Measurements from ENCODE around the gene ZC2HC1B.
A peak's percentile ranks its signal among the peaks of the same experiment; 100 is the strongest.
"Not testable (repeated sequence)": the region's sequence is repeated elsewhere in the genome, so short reads cannot be mapped to it uniquely, and the experiment has no call there.

The ZC2HC1B gene

GRCh38 chr6:143864234-143864633, at the start of gene ZC2HC1B:
ZC2HC1B (plus strand) TSS chr6:143864474; CDS start chr6:143864540, 66 bp downstream.
- DNase-seq (ENCODE audit: extremely low read depth in 1 of 2, low read depth in 1 of 2), result no peak

GRCh38 chr6:143817621-143818020, 46.7 kb upstream of the ZC2HC1B start:
- no peak for DNase-seq (ENCODE audit: extremely low read depth in 1 of 2, low read depth in 1 of 2)

GRCh38 chr6:143821359-143821758, 42.9 kb upstream of the ZC2HC1B start:
- DNase-seq (ENCODE audit: extremely low read depth in 1 of 2, low read depth in 1 of 2), result no peak

GRCh38 chr6:143822584-143823024, 41.7 kb upstream of the ZC2HC1B start:
- no peak for DNase-seq (ENCODE audit: extremely low read depth in 1 of 2, low read depth in 1 of 2)

- DNase-seq (ENCODE audit: extremely low read depth in 1 of 2, low read depth in 1 of 2), result no peak
These were observed 40.7 kb upstream of the ZC2HC1B start for GRCh38 chr6:143823548-143823947.

- DNase-seq (ENCODE audit: extremely low read depth in 1 of 2, low read depth in 1 of 2), result no peak
These were observed 35.7 kb upstream of the ZC2HC1B start for GRCh38 chr6:143828572-143828971.

- no peak for DNase-seq (ENCODE audit: extremely low read depth in 1 of 2, low read depth in 1 of 2)
These were observed 28.1 kb upstream of the ZC2HC1B start for GRCh38 chr6:143836150-143836549.

GRCh38 chr6:143838395-143838794, 25.9 kb upstream of the ZC2HC1B start:
- DNase-seq (ENCODE audit: extremely low read depth in 1 of 2, low read depth in 1 of 2), result no peak

- DNase-seq (ENCODE audit: extremely low read depth in 1 of 2, low read depth in 1 of 2), result no peak
These were observed 25.1 kb upstream of the ZC2HC1B start for GRCh38 chr6:143839196-143839595.

GRCh38 chr6:143840595-143841265, 23.5 kb upstream of the ZC2HC1B start:
- DNase-seq (ENCODE audit: extremely low read depth in 1 of 2, low read depth in 1 of 2), result no peak

GRCh38 chr6:143842461-143842901, 21.8 kb upstream of the ZC2HC1B start:
- no peak for DNase-seq (ENCODE audit: extremely low read depth in 1 of 2, low read depth in 1 of 2)

- peak; percentile 84 to 90 for DNase-seq (ENCODE audit: extremely low read depth in 1 of 2, low read depth in 1 of 2)
These were observed 21.2 kb upstream of the ZC2HC1B start, which contains the start of gene LTV1 for GRCh38 chr6:143842902-143843676. LTV1 (plus strand) TSS chr6:143843338; CDS start chr6:143843478, 140 bp downstream.

GRCh38 chr6:143843677-143843999, 20.6 kb upstream of the ZC2HC1B start:
- DNase-seq (ENCODE audit: extremely low read depth in 1 of 2, low read depth in 1 of 2), result no peak

GRCh38 chr6:143844006-143844405, 20.3 kb upstream of the ZC2HC1B start:
- DNase-seq (ENCODE audit: extremely low read depth in 1 of 2, low read depth in 1 of 2), result no peak

- no peak for DNase-seq (ENCODE audit: extremely low read depth in 1 of 2, low read depth in 1 of 2)
These were observed 19.2 kb upstream of the ZC2HC1B start for GRCh38 chr6:143845033-143845432.

GRCh38 chr6:143851706-143852105, 12.6 kb upstream of the ZC2HC1B start:
- DNase-seq (ENCODE audit: extremely low read depth in 1 of 2, low read depth in 1 of 2), result not testable (repeated sequence)

GRCh38 chr6:143855057-143855456, 9.2 kb upstream of the ZC2HC1B start:
- DNase-seq (ENCODE audit: extremely low read depth in 1 of 2, low read depth in 1 of 2), result not testable (repeated sequence)

GRCh38 chr6:143856762-143857161, 7.5 kb upstream of the ZC2HC1B start:
- not testable (repeated sequence) for DNase-seq (ENCODE audit: extremely low read depth in 1 of 2, low read depth in 1 of 2)

GRCh38 chr6:143857651-143858050, 6.6 kb upstream of the ZC2HC1B start:
- no peak for DNase-seq (ENCODE audit: extremely low read depth in 1 of 2, low read depth in 1 of 2)

GRCh38 chr6:143859891-143860660, 4.2 kb upstream of the ZC2HC1B start:
- DNase-seq (ENCODE audit: extremely low read depth in 1 of 2, low read depth in 1 of 2), result no peak

- no peak for DNase-seq (ENCODE audit: extremely low read depth in 1 of 2, low read depth in 1 of 2)
These were observed 503 bp upstream of the ZC2HC1B start for GRCh38 chr6:143863771-143864170.
